Prostate gland (tissue), 2 donors: ENCODE results near the gene OST4.

ENCODE experiments used
- POLR2A ChIP-seq: fragments of 450-650 bp; IDR thresholded peaks from one replicate; pipeline ENCODE4 v1.6.1; 2016; ENCODE audit warnings: antibody characterized with exemption, mild to moderate bottlenecking
- POLR2AphosphoS5 ChIP-seq: sonication (generic); formaldehyde crosslinking; IDR thresholded peaks from one replicate; pipeline ENCODE4 v1.6.1; 2017; ENCODE audit warnings: antibody characterized with exemption
- TF ChIP-seq, protein P1 (sequence below), 4 experiments: fragments of 200-600 bp in 2 of 4; fragments of 450-650 bp in 2 of 4; sonication (generic) in 2 of 4; IDR thresholded peaks; 1 replicate in 3 of 4; 2 replicates in 1 of 4; pipeline ENCODE4 v1.5.1; 2016 to 2019; ENCODE audit warnings: antibody characterized with exemption in 4 of 4, mild to moderate bottlenecking in 2 of 4, moderate library complexity in 2 of 4

DNA sequence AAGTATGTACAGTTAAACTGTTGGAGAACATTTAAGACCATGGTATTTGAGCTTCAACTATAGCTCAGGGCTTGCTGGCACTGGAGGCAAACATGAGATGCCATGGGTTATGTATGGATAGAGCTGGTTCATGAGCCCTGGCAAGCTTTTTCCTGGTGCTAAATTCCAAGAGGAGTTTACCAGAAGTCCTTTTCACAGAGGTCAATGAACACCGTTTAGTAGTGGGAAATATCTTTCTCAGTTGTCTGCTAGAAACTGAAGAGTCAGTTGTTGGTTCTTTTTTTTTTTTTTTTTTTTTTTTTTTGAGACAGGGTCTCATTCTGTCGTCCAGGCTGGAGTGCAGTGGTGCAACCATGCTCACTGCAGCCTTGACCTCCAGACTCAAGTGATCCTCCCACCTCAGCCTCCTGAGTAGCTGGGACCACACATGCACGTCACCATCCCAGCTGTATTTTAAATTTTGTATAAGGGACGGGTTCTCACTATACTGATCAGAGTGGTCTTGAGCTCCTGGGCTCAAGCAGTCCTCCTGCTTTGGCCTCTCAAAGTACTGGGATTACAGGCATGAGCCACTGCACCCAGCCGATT is 16.5 kb upstream of the OST4 start:
- no peak for TF ChIP-seq POLR2AphosphoS5
- no peak for TF ChIP-seq POLR2A
- TF ChIP-seq, protein P1, sequence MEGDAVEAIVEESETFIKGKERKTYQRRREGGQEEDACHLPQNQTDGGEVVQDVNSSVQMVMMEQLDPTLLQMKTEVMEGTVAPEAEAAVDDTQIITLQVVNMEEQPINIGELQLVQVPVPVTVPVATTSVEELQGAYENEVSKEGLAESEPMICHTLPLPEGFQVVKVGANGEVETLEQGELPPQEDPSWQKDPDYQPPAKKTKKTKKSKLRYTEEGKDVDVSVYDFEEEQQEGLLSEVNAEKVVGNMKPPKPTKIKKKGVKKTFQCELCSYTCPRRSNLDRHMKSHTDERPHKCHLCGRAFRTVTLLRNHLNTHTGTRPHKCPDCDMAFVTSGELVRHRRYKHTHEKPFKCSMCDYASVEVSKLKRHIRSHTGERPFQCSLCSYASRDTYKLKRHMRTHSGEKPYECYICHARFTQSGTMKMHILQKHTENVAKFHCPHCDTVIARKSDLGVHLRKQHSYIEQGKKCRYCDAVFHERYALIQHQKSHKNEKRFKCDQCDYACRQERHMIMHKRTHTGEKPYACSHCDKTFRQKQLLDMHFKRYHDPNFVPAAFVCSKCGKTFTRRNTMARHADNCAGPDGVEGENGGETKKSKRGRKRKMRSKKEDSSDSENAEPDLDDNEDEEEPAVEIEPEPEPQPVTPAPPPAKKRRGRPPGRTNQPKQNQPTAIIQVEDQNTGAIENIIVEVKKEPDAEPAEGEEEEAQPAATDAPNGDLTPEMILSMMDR (IDR thresholded peaks at IDR 0.05): no peak
